Spinal cord (tissue), 10 donors: ENCODE data around the gene DIO1. TPM values are rescaled to one million over a fixed set of nuclear protein-coding genes. Genes with fewer than 3 reads are reported as not detected.

Source experiments
- DNase-seq, 6 donors: peaks; one replicate each; pipeline versions ENCODE4 v3.0.0 to v3.0.0-alpha.2; 2013 to 2015; ENCODE audit warnings: low spot score in 6 of 6, low read depth in 4 of 6
- H3K27ac ChIP-seq: one replicate; pipeline ENCODE4 v1.5.1; 2013; ENCODE audit warnings: low read depth, low read length, control low read depth
- H3K27me3 ChIP-seq: one replicate; pipeline ENCODE4 v1.6.1; 2013; ENCODE audit warnings: low read length; ENCODE audit not compliant: control insufficient read depth, insufficient read depth
- H3K36me3 ChIP-seq: one replicate; pipeline ENCODE4 v1.6.1; 2013; ENCODE audit warnings: low read length; ENCODE audit not compliant: control insufficient read depth, insufficient read depth
- H3K4me1 ChIP-seq: one replicate; pipeline ENCODE4 v1.6.1; 2013; ENCODE audit warnings: low read length; ENCODE audit not compliant: control insufficient read depth, insufficient read depth
- H3K4me3 ChIP-seq: one replicate; pipeline ENCODE4 v1.5.1; 2013; ENCODE audit warnings: low read depth, low read length, control low read depth
- H3K9me3 ChIP-seq: one replicate; pipeline ENCODE4 v1.6.1; 2013; ENCODE audit warnings: low read length; ENCODE audit not compliant: control insufficient read depth, insufficient read depth
- WGBS: methylation state at CpG from one replicate; pipeline ENCODE4 v1.1.5; 2013; ENCODE audit warnings: missing lambda C conversion rate; ENCODE audit not compliant: insufficient coverage; 5-methylcytosine and 5-hydroxymethylcytosine counted together
- polyA plus RNA-seq, 2 donors: library from polyadenylated mRNA; unstranded; fragments of 120-200 nt; gene quantifications; one replicate each; pipeline ENCODE4 v1.2.1, GENCODE V29; 2013; ENCODE audit not compliant: insufficient read length in 2 of 2
- total RNA-seq, 2 donors: library from RNA; depleted of rRNA in 1 of 2; stranded (reverse); fragments of 120-200 nt in 1 of 2; fragments of >200 nt in 1 of 2; gene quantifications; one replicate each; pipeline versions ENCODE4 v1.2.3 to v1.2.4, GENCODE V29; 2013 to 2014
- donor health status: healthy.

Gene DIO1
- total and polyA plus RNA-seq, 4 donors: 0.11 to 0.57 TPM; not detected in 2

DNA sequence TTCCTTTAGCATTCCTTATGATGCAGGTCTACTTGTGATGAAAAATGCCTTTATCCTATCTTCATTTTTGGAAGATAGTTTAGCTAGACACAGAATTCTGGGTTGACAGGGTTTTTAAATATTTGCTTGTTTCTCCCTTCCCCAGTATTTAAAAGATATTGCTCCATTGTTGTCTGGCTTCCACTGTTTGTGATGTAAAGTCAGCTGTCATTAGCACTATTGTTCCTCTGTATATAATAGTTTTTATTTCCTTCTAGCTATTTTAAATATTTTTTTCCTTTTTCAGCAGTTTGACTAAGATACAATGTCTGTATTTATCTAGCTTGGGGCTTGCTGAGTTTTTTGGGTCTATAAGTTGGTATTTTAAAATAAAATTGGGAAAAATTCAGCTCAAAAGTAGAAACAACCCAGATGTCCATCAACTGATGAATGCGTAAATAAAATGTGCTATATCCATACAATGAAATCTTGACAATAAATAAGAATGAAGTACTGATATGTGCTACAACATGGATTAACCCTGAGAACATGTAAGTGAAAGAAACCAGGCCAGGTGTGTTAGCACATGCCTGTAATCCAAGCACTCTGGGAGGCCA, 40.3 kb downstream of the DIO1 start:
- Histone ChIP-seq H3K9me3 (peaks cover 17% of the 10 kb centered on the region), H3K36me3 (peaks cover 5% of the 10 kb centered on the region), H3K4me3 (no peak overlapping the region), H3K27me3 (no peaks in the 10 kb centered on the region), H3K27ac (no peak overlapping the region), H3K4me1 (no peaks in the 10 kb centered on the region)
- no peak for DNase-seq
- WGBS: no CpG with 5 or more reads among the region's 1 CpG

DNA sequence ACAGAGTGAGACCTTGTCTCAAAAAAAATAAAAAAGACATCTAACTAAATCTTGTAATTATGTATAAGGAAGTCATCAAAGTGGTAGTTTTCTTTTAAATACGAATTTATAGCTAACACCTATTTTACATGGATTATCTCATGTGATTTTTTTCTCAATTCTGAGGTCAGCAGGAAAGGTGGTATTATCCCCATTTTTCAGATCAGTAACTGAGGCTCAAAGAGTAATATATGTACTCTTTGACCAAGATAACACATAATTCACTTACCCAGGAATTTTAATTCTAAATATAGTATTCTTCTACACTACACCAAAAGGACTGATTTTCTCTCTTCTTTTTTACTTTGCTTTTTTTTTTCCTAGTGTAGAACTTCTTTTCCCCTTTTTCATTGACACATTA, 42.4 kb downstream of the DIO1 start:
- no CpG with 5 or more reads among the region's 1 CpG for WGBS
- H3K27ac ChIP-seq: no peak overlapping the region
- H3K27me3 ChIP-seq: no peaks in the 10 kb centered on the region
- H3K4me1 ChIP-seq: no peaks in the 10 kb centered on the region
- DNase-seq: no peak
- peaks cover 5% of the 10 kb centered on the region for H3K36me3 ChIP-seq
- H3K4me3 ChIP-seq: no peak overlapping the region
- H3K9me3 ChIP-seq: peaks cover 17% of the 10 kb centered on the region

DNA sequence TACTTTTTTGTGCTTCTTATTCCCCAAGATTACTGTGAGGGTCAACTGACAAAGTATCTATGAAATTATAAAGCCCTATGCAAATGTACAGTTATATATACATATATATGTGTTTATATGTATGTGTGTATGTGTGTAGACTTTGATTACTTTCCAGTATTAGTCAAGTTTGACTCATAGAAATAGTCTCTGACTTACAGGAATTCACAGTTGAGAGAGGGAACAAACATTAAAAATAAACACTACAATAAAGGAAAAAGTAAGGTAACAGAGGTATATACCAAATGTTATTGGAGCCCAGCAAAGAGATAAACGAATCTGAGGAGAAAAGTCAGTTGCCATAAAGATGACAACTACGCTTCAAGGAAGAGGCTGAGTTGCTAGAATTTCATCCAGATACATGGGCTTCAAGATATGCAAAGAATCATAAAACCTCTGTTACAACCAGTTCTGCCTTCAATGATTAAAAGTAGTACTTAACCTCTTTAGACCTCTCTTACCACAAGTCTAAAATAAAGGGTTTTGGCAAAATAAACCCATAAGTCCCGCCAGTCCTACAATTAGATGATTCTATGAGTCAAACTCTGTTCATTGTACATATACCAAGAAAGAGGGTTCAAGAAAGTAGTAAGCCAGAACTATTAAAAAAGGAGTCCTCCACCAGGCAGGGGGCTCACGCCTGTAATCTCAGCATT, 44.3 kb downstream of the DIO1 start:
- no peak for DNase-seq
- peaks cover 5% of the 10 kb centered on the region for H3K36me3 ChIP-seq
- WGBS: 100% methylated on average over 2 of the region's 4 CpGs
- H3K27me3 ChIP-seq: no peaks in the 10 kb centered on the region
- no peak overlapping the region for H3K4me3 ChIP-seq
- H3K4me1 ChIP-seq: no peaks in the 10 kb centered on the region
- H3K9me3 ChIP-seq: peaks cover 9% of the 10 kb centered on the region
- no peak overlapping the region for H3K27ac ChIP-seq

DNA sequence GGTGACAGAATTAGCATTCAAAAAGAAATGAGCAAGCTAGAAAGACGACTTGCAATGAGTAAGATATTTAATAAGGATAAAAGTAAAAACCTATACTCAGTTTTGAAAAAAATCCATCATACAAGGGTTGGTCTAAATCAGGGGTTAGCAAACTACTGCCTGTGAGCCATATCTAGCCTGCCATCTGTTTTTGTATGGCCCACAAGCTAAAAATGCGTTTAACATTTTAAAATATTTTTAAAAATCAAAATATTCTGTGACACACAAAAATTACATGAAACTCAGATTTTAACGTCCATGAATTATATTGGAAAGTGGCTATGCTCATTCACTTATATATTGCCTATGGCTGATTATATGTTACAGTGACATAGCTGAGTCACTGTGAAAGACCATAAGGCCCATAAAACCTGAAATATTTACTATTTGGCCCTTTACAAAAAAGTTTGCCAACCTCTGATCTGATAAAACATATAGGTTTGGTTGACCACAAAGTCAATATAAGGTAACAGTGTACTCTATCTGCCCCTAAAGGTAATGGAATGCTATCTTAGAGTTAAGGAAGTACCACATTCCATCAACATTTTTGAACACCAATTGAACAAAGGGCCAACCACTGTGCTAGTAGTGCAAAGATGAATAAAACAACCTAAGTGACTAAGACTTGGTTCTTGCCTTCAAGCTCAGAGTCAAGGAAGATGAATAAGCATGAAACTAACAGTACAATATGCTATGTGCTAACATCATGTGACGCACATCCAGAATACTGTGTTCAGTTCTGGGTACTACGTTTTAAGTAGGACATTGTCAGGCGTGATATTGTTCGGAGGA, 48.4 kb downstream of the DIO1 start:
- H3K27ac ChIP-seq: no peak overlapping the region
- H3K9me3 ChIP-seq: no peaks in the 10 kb centered on the region
- no CpG with 5 or more reads among the region's 7 CpGs for WGBS
- H3K4me1 ChIP-seq: peaks cover 21% of the 10 kb centered on the region
- DNase-seq: no peak
- no peak overlapping the region for H3K4me3 ChIP-seq
- no peaks in the 10 kb centered on the region for H3K36me3 ChIP-seq
- no peaks in the 10 kb centered on the region for H3K27me3 ChIP-seq

DNA sequence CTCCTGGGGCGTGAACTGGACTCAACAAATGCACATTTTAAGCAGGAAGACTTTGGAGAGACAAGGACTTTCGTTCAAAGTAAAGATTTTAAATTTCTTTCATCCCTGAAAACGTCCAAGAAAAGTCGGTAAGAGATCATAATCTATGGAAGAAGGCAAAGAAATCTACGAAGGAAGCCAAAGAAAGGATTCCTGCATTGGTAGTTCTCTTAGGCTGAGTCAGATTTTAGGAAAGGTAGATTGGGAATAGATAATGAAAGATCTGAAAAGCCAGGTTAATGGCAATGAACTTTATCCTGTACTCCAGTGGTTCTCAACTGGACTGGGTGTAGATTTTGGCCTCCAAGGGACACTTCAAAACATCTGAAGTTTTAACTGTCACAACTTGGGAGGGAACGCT, 49.1 kb downstream of the DIO1 start:
- 100% methylated on average over 1 of the region's 6 CpGs for WGBS
- DNase-seq: no peak
- no peak overlapping the region for H3K4me3 ChIP-seq
- H3K9me3 ChIP-seq: no peaks in the 10 kb centered on the region
- no peaks in the 10 kb centered on the region for H3K27me3 ChIP-seq
- H3K36me3 ChIP-seq: no peaks in the 10 kb centered on the region
- H3K4me1 ChIP-seq: peaks cover 21% of the 10 kb centered on the region
- no peak overlapping the region for H3K27ac ChIP-seq

DNA sequence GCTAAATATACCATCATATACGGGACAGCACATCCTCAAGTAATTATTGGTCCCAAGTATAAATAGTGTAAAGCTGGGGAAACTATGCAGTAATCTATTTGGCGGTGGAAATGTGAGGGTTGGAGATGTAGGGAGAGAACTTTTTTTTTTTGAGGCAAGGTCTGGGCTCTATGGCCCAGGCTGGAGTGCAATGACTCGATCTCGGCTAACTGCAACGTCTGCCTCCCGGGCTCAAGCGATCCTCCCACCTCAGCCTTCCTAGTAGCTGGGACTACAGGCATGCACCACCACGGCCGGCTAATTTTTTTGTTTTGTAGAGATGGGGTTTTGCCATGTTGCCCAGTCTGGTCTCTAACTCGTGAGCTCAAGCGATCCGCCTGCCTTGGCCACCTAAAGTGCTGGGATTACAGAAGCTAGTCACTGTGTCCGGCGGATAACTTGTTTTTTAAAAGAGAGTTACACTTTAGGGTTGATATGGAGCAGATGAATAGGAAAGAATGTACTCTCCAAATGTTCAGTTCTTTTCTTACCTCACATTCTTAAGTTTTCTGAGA, 49.6 kb downstream of the DIO1 start:
- Histone ChIP-seq H3K4me1 (peaks cover 21% of the 10 kb centered on the region), H3K27me3 (no peaks in the 10 kb centered on the region), H3K9me3 (no peaks in the 10 kb centered on the region), H3K36me3 (no peaks in the 10 kb centered on the region), H3K27ac (no peak overlapping the region), H3K4me3 (no peak overlapping the region)
- DNase-seq: no peak
- WGBS: 96% methylated on average over 11 of the region's 14 CpGs

DNA sequence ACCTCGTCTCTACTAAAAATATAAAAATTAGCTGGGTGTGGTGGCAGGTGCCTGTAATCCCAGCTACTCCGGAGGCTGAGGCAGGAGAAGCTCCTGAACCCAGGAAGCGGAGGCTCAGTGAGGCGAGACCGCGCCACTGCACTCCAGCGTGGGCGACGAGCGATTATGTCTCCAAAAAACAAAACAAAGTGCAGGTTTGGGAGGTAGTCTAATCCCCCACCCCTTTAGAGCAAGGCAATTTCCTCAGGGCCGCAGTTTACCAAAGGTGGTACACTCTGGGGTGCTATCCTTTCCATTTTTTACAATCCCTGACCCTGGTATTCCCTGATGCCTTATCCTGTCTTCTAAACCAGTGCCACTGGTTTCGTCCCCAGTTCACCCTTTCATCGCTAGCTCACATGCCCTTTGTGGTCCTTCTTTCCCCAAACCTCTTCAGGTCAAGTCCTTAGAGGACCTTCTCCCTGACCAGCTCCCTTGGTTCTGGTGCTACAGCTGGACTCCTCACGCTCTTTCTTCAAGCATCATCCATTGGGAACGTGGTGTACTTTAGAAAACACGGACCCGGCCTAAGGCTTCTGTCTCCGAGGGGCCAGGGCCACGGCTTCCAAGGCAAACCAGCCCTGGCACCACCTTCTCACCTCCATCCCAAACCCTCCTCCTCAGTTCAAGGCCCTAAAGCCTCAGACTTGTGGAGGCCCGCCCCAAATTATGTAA, 50.6 kb downstream of the DIO1 start:
- no peaks in the 10 kb centered on the region for H3K27me3 ChIP-seq
- no peaks in the 10 kb centered on the region for H3K36me3 ChIP-seq
- H3K9me3 ChIP-seq: no peaks in the 10 kb centered on the region
- peaks cover 24% of the 10 kb centered on the region for H3K4me1 ChIP-seq
- peak overlapping the region; percentile 92 for H3K27ac ChIP-seq
- peak overlapping the region; percentile 94 for H3K4me3 ChIP-seq
- WGBS: 42% methylated on average over 11 of the region's 20 CpGs
- no peak for DNase-seq

DNA sequence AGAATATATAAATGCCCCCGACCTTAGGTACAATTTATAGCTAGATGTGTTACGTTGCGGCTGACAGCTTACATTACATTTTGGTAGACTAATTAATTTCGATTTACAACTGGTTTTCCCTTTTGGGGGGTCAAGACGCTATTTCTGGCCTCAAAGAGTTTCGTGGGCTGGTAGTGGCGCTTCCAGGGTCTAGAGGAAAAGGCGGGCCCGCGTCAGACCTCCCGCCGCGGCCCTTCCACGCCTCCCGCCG, 51.1 kb downstream of the DIO1 start:
- 0% methylated on average over 13 of the region's 16 CpGs for WGBS

DNA sequence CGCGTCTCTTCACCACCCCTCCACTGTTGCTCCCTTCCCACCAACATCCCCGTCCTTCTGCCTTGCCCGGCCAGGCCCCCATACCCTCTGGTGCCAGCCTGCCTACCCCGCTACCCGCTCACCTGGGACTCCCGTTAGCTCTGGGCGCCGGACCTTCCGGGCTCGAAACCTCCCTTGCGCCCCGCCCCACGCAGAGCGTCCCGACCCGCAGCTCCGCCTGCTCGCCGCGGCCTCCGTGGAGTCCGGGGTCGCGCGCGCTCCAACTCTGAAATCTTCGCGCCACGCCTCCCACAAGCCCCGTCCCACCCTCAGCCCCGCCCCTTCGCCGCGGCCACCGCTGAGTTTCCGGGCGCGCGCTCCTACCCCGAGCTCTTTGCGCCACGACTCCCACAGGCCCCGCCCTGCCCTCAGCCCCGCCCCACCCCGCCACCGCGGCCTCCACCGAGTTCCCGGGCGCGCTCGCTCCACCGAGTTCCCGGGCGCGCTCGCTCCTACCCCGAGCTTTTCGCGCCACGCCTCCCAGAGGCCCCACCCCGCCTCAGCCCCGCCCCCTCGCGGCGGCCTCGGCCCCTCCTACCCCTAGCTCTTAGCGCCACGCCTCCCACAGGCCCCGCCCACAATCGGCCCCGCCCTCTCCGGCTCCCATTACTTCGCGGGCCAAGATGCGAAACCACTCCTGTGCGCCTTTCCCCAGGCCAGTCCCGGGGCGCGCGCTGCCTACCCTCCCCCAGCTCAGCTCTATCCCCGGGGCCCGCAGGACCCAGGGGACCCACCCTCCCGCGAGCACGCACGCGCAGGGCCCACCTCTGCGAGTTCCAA, 51.7 kb downstream of the DIO1 start, which contains the start of gene IFT25:
TSS of gene IFT25 (minus strand) at position 267 of the 819 bp plus-strand sequence. CDS start 5,617 bp downstream, outside the sequence.
- Histone ChIP-seq H3K9me3 (no peaks in the 10 kb centered on the region), H3K4me1 (peaks cover 26% of the 10 kb centered on the region), H3K27me3 (no peaks in the 10 kb centered on the region), H3K27ac (peak within 1 kb of the TSS; percentile 92), H3K36me3 (no peaks in the 10 kb centered on the region), H3K4me3 (peak within 1 kb of the TSS; percentile 94)
- WGBS: 0% methylated on average over 84 of the region's 90 CpGs
- DNase-seq: peak; percentile 85 to 98 (median 94)

More for the DNA sequence above, 51.1 kb downstream of the DIO1 start:
- Histone ChIP-seq H3K4me1 (peaks cover 26% of the 10 kb centered on the region), H3K27me3 (no peaks in the 10 kb centered on the region), H3K4me3 (peak overlapping the region; percentile 94), H3K9me3 (no peaks in the 10 kb centered on the region), H3K27ac (peak overlapping the region; percentile 92), H3K36me3 (no peaks in the 10 kb centered on the region)
- DNase-seq: no peak
